ENCODE data around the gene ARID4B. TPM values are rescaled to one million over a fixed set of nuclear protein-coding genes. Genes with fewer than 3 reads are reported as not detected.

ARID4B gene
- total and polyA plus RNA-seq, 2 of the 13 experiments (the other 11 are each of a cell fraction or from before 2014, with no cell fraction given): 9.7 to 24.6 TPM

GRCh38 chr1:235320521-235321179 is 7.3 kb downstream of the ARID4B start (continued):
- no peak for TF ChIP-seq ZBTB2 (CRISPR knock-in tag; IDR thresholded peaks at IDR 0.05; ENCODE audit: low read depth)
- no peak for TF ChIP-seq TGIF2 (CRISPR knock-in tag; IDR thresholded peaks at IDR 0.05)
- TF ChIP-seq, protein P1, sequence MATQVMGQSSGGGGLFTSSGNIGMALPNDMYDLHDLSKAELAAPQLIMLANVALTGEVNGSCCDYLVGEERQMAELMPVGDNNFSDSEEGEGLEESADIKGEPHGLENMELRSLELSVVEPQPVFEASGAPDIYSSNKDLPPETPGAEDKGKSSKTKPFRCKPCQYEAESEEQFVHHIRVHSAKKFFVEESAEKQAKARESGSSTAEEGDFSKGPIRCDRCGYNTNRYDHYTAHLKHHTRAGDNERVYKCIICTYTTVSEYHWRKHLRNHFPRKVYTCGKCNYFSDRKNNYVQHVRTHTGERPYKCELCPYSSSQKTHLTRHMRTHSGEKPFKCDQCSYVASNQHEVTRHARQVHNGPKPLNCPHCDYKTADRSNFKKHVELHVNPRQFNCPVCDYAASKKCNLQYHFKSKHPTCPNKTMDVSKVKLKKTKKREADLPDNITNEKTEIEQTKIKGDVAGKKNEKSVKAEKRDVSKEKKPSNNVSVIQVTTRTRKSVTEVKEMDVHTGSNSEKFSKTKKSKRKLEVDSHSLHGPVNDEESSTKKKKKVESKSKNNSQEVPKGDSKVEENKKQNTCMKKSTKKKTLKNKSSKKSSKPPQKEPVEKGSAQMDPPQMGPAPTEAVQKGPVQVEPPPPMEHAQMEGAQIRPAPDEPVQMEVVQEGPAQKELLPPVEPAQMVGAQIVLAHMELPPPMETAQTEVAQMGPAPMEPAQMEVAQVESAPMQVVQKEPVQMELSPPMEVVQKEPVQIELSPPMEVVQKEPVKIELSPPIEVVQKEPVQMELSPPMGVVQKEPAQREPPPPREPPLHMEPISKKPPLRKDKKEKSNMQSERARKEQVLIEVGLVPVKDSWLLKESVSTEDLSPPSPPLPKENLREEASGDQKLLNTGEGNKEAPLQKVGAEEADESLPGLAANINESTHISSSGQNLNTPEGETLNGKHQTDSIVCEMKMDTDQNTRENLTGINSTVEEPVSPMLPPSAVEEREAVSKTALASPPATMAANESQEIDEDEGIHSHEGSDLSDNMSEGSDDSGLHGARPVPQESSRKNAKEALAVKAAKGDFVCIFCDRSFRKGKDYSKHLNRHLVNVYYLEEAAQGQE (IDR thresholded peaks at IDR 0.05; ENCODE audit: borderline replicate concordance in 1 of 2, low read depth in 1 of 2, low read length in 2 of 2): no peak
- TF ChIP-seq, protein P2, sequence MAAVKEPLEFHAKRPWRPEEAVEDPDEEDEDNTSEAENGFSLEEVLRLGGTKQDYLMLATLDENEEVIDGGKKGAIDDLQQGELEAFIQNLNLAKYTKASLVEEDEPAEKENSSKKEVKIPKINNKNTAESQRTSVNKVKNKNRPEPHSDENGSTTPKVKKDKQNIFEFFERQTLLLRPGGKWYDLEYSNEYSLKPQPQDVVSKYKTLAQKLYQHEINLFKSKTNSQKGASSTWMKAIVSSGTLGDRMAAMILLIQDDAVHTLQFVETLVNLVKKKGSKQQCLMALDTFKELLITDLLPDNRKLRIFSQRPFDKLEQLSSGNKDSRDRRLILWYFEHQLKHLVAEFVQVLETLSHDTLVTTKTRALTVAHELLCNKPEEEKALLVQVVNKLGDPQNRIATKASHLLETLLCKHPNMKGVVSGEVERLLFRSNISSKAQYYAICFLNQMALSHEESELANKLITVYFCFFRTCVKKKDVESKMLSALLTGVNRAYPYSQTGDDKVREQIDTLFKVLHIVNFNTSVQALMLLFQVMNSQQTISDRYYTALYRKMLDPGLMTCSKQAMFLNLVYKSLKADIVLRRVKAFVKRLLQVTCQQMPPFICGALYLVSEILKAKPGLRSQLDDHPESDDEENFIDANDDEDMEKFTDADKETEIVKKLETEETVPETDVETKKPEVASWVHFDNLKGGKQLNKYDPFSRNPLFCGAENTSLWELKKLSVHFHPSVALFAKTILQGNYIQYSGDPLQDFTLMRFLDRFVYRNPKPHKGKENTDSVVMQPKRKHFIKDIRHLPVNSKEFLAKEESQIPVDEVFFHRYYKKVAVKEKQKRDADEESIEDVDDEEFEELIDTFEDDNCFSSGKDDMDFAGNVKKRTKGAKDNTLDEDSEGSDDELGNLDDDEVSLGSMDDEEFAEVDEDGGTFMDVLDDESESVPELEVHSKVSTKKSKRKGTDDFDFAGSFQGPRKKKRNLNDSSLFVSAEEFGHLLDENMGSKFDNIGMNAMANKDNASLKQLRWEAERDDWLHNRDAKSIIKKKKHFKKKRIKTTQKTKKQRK (IDR thresholded peaks at IDR 0.05; ENCODE audit: low read length): no peak

All from HepG2 (cell line).